Mammary epithelial cell (primary cell): ENCODE results near the gene DNMBP.

Experiments
- EZH2 ChIP-seq: IDR thresholded peaks from 2 replicates; pipeline ENCODE4 v1.6.1; 2012; ENCODE audit warnings: low read length, inconsistent platforms, borderline replicate concordance
- TF ChIP-seq, protein P1 (sequence below), 2 donors: IDR thresholded peaks in 1 of 2; conservative IDR thresholded peaks in 1 of 2; 2 replicates each; pipeline ENCODE4 v1.5.1; 2011 to 2012; ENCODE audit warnings: inconsistent platforms in 2 of 2, low read length in 2 of 2, mild to moderate bottlenecking in 2 of 2, control low read depth in 1 of 2, low read depth in 1 of 2; ENCODE audit not compliant: insufficient read depth in 1 of 2; ENCODE audit errors: extremely low read depth in 1 of 2

DNA sequence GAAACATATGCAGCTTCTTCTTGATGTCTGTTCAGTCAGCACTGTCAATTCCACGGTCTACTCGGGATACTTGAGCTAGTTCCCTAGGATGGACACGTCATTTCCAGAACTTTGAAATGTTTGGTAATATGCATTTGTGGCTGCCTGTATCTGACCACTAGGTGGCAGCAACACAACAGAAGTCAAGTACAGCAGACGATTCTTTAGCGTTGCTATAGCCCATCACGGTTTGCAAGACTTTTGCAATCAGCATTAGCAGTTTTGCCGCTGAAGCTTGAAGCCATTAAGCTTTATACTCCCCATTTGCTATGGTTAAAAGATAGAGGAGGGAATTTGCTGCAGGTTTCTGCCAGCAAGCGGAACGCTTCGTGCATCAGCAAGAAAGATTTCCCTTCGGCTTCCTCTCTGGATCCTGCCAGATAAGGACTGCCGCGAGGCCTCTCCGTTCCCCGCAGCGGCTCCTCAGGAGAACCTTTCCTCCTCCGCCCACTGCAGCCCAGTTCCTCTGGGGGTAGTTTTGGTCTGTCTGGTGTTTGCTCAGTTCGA lies 163.8 kb downstream of the DNMBP start:
- no peak for TF ChIP-seq EZH2
- TF ChIP-seq, protein P1, sequence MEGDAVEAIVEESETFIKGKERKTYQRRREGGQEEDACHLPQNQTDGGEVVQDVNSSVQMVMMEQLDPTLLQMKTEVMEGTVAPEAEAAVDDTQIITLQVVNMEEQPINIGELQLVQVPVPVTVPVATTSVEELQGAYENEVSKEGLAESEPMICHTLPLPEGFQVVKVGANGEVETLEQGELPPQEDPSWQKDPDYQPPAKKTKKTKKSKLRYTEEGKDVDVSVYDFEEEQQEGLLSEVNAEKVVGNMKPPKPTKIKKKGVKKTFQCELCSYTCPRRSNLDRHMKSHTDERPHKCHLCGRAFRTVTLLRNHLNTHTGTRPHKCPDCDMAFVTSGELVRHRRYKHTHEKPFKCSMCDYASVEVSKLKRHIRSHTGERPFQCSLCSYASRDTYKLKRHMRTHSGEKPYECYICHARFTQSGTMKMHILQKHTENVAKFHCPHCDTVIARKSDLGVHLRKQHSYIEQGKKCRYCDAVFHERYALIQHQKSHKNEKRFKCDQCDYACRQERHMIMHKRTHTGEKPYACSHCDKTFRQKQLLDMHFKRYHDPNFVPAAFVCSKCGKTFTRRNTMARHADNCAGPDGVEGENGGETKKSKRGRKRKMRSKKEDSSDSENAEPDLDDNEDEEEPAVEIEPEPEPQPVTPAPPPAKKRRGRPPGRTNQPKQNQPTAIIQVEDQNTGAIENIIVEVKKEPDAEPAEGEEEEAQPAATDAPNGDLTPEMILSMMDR (conservative IDR thresholded peaks at IDR 0.05 in 1 of 2, IDR thresholded peaks at IDR 0.05 in 1 of 2; ENCODE audit: extremely low read depth in 1 of 2, insufficient read depth in 1 of 2, low read depth in 1 of 2, low read length in 2 of 2), result peak; percentile 90 to 98
